Superior temporal gyrus (tissue), 1 donor: ENCODE measurements around the gene KANK2.
"Not testable (repeated sequence)": the region's sequence is repeated elsewhere in the genome, so short reads cannot be mapped to it uniquely, and the experiment has no call there.

ENCODE experiments used
- DNase-seq: peaks from one replicate; pipeline ENCODE4 v3.0.0-alpha.2; 2016; ENCODE audit errors: extremely low spot score

The KANK2 gene

DNA sequence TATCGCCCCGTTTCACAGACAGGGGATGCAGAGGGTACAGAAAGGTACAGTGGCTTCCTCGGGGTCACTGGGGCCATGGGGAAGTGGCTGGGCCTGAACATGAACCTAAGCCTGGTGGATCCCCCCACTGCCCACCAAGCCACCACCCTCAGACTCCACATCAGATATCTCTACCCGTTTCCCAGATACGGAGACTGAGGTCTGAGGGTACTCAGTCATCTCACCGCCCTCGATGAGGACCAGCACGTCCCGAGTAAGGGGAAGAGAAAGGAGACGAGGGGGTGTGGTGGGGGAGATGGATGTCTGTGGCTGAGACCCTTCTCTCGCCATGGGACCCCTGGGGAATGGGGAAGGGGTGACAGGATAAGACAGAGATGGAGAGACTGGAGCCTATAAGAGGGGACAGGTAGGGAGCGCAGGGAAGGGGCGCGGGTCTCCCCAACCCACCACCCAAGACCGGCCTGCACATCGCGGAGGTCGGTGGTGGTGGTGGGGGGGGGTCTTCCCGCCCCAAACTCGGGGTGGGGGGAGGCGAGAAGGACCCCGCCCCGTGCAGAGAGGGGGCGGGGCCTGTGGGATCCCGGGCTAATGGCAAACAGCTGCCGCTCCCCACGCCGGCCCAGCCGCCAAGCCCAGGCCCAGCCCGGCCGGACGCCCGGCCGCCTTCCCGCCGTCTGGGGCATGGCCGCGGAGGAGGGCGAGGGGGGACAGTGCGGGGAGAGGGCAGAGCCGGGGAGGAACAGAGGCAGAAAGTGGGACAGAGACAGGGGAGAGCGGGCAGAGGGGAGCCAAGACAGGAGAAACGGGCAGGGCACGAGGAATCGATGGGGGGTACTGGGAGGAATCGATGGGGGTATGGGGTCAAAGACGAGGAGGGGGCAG, 698 bp downstream of the KANK2 start:
- DNase-seq = no peak

DNA sequence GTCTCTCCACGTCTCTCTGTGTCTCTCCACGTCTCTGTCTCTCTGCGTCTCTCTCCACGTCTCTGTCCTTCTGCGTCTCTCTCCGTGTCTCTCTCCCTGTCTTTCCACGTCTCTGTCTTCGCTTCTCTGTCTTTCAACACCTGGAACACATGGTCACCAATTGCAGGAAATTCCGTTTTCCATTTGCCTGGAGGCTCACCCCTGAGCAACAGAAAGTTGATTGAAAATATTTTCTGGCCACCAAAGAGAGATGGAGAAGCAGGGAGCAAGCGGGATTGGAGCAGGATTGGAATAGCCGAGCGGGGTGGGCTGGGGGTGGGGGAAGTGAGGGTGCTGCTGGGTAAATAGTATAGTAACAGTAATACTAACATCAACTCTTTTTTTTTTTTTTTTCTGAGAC, 1.7 kb downstream of the KANK2 start:
- DNase-seq = no peak

DNA sequence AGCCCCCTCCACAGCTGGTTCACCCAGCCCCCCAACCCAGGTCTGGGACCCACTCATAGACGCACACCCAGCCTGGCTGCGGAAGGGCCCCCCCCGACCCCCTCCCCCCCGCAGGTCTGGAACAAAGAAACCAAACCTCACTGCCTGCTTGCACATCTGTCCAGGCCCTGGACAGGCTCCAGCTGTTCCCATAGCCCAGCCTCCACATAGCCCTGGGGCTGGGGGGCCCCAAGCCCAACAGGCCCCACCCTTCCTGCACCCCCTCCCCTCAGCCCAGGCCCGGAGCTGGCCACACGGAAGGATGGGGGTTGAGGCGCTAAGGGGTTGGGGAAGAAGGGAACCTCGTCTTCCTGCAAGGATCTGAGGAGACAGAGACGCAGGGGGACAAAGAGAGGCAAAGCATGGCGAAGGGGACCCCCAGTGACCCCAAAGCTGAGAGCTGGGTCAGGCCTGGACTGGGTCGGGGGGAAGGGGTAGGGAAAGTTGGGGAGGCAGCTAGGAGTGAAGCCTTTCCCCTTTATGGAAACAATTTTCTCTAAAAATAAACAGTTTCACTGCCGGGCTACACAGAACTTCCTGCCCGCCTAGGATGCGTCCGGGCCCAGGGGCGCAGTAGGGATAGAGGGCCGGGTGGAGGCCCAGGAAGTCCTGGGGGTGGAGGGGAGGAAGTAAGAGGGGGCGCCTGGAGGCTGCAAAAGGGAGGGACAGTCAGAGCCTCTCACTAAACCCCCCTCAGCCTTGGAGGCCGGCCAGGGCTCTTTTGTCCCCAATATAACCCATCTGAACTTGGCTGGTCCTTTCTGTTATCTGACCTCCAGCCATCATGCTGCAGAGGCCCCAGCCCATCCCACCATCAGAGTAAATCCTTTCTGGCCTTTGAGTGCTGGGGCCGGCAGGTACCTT, 2.4 kb downstream of the KANK2 start:
- no peak for DNase-seq

DNA sequence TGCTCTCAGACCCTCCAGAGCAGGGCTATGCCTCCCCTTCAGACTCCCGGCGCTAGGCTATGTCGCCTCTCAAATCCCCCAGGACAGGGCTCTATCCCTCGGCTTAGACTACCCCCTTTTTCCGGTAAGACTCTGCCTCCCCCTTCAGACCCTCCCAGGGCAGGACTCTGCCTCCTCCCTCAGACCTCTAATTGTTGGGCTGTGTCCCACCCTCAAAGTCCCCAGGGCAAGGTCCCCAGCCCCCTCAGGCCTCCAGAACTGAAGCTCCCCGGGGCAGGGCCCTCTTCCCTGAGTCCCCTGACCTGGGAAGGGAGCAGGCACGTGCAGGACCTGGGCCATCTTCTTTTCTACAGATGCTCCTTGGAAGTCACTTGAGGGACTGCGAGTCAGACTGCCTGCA, 3.2 kb downstream of the KANK2 start:
- no peak for DNase-seq

DNA sequence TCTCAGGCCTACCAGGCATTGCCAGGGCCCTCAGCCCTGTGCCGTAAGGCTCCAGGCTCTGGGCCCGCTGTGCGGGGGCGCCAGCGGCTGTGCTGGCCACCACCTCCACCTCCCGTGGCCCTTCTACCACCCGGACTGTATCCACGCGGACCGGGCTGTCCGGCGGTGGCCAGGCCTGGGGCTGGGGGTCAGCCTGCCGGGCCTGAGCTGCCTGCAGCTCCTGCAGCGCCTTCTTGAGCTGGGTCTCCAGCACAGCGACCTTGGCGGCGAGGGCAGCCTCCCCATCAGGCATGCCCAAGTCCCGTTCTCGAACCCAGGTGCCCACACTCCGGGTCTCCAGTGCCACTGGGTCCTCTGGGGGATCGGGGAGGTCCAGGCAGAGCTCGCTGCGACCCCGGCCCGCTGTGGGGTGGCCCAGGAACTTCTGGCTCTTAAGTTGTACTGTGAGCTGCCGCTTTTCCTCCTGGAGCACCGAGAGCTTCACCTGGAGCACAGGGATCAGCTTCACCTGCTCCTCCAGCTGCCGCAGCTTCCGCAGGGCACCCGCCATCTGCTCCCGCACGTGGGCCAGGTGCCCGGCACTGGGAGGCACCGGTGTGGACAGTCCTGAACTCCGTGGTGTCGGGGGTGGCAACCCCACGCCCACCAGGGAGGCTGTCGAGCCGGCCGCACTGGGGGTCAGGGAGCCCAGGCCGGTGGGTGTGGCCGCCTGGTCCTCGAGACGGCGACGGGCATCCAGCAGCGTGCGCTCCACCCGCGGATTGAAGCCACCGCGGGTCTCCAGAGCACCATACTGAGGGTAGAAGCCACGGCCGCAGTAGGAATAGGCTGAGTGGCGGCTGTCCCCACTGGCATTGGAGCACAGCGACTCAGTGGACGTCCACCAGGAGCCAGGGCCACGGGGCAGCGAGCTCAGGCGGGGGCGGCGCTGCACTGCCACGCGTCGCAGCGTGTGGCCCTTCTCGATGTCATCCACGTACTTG, 4.1 kb downstream of the KANK2 start:
- no peak for DNase-seq

DNA sequence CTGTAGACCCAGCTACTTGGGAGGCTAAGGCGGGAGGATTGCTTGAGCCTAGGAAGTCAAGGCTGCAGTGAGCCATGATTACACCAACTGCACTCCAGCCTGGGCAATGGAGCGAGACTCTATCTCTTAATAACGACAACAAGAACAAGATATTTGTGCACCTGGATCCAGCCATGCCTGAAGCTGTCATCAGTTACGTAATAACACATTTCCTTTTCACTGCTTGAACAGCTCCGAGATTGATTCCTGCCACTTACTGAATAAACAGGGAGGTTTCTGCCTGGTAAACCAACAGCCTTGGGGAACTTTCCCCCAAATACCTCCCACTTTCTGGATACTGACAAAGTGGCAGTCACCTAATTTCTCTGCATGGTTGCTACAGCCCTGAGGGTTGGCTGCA, 5.4 kb downstream of the KANK2 start:
- no peak for DNase-seq

DNA sequence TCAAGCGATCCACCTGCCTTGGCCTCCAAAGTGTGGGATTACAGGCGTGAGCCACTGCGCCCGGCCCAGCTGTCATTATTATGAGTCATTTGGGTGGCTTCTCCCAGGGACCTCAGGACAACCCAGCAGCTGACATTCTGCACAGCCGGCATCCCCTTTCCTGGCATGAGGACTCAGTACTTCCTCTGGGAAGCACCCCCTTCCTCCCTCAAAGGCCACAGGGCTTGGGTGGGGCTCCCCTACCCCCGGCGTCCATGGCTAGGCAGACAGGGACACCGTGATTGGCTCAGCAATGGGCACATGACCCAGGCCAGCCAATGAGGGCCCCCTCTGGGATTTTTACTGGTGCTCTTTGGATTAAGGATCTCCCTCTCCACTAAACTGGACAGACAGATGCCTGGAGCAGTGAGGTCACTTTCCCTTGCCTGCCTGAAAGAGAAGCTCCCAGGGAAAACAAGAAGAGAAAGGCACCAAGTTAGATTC, 6.0 kb downstream of the KANK2 start:
- no peak for DNase-seq

DNA sequence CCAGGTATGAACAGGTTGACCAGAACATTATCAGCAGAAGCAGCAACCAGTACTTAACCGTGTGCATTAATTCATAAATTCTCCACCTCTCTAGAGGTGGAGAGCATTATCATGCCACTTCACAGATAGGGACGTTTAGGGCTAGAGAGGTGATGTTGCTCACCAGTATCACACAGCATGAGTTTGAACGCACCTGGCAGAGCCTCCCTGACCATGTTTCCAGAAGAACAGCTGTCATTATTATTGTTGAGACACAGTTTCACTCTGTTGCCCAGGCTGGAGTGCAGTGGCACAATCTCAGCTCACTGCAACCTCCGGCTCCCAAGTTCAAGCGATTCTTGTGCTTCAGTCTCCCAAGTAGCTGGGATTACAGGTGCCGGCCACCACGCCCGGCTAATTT, 6.8 kb downstream of the KANK2 start:
- no peak for DNase-seq

DNA sequence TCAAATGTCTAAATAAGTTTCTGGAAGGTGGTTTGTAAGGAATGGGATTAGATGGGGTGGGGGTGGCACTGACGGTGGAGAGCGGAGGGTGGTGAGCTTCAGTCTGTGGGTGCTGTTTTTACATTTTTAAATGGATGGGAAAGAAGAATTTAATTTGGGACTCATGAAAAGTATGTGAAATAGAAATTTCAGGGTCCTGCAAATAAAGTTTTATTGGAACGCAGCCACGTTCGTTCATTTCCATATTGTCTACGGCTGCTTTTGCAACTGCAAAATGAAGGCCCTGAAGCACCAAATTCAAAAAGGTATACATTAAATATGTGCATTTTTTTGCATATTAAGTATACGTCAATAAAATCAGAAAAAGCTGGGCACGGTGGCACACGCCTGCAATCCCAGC, 9.9 kb downstream of the KANK2 start:
- DNase-seq = no peak

DNA sequence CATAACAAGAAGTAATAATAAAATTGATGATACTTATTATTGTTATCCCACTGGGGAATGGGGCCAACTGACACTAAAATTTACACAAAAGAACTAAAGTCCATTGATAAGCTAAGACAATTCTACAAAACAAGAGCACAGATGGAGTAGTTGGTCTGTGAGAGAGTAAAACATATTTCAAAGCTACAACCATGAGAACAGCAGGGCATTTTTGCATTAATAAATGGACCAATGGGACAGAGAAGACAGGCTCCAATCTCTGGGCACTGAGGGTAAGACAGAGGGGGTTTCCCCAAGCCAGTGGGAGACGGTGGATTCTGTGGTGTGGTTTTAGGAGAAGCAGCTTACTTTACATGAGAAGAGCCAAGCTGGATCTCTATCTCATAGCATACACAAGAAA, 14.4 kb downstream of the KANK2 start:
- DNase-seq = no peak

DNA sequence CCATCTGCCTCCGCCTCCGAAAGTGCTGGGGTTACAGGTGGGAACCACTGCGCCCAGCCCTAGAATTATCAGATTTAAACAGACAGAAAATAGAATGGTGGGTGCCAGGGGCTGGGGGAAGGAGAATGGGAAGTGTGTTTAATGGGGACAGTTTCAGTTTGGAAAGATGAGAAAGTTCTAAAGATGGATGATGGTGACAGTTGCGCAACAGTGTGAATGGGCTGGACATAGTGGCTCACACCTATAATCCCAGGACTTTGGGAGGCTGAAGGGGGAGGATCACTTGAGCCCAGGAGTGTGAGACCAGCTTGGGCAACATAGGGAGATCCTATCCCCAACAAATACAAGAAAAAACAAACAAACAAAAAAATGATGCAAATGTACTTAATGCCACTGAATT, 15.9 kb downstream of the KANK2 start:
- no peak for DNase-seq

DNA sequence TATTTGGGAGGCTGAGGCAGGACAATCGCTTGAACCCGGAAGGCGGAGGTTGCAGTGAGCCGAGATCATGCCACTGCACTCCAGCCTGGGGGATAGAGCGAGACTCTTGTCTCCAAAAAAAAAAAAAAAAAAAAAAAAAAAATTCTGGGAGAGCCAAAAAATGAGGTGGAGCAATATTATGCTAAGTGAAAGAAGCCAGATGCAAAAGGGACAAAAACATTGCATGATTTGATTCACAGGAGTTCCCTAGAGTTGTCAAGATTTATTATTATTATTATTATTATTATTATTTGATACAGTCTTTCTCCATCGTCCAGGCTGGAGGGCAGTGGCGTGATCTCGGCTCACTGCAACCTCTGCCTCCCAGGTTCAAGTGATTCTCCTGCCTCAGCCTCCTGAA, 16.4 kb downstream of the KANK2 start:
- not testable (repeated sequence) for DNase-seq

DNA sequence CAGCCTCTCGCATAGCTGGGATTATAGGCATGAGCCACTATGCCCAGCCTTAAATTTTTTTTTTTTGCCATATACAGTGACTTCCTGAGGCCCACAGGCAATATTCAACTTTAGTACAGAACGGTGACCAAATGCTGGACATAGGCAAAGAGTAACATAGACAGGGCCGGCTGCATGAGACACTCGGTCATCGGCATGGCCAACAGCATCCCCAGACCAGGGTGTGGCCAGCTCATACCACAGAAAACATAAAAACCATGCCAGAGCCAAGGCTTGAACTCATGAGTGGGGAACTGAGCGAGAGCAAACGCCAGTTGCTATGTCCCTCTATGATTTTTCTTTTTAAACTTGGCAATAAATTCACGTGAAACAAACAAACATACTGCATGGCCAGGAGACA, 17.0 kb downstream of the KANK2 start:
- DNase-seq = no peak

DNA sequence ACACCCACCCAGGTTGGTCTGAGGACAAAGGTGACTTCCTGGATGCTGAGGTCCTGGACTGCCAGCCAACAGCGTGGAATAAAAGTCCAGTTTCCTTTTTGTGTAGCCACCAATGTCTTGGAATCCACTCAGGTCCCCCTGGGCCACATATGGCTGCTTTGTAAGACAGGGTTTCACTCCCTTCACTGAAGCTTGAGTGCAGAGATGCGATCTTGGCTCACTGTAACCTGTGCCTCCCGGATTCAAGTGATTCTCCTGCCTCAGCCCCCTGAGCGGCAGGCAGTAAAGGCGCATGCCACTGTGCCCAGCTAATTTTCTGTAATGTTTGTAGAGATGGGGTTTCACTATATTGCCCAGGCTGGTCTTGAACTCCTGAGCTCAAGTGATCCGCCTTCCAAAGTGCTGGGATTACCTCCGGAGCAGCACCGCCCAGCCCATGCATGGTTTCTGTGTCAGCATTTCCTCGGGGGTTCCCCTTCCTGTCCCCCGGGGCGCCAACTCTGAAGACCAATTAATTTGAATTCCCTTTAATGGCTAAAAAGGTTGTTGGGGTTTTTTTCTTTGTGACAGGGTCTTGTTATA, 17.5 kb downstream of the KANK2 start:
- DNase-seq = no peak

DNA sequence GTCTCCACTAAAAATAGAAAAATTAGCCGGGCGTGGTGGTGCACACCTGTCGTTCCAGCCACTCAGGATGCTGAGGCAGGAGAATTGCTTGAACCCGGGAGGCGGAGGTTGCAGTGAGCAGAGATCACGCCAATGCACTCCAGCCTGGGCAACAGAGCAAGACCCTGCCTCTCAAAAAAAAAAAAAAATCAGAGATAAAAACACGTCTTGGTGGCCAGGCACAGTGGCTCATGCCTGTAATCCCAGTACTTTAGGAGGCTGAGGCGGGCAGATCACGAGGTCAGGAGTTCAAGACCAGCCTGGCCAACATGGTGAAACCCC, 18.2 kb downstream of the KANK2 start:
- not testable (repeated sequence) for DNase-seq

DNA sequence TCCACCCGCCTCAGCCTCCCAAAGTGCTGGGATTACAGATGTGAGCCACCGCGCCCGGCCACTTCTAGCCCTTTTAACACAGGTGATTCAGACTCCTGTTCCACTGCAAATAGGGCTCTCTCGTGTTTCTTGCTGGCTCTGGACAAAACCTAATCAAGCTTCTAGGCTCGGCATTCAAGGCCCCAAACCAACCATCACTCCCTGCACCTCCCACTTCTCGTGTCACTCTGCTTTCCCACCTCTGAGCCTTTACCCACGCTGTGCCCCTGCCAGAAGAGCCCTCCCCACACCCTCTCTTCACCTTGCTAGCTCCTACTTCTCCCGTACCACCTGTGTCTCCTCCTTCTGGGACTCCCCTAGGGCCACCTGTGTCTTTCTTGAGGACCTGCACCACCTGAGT, 19.8 kb downstream of the KANK2 start:
- DNase-seq = no peak

DNA sequence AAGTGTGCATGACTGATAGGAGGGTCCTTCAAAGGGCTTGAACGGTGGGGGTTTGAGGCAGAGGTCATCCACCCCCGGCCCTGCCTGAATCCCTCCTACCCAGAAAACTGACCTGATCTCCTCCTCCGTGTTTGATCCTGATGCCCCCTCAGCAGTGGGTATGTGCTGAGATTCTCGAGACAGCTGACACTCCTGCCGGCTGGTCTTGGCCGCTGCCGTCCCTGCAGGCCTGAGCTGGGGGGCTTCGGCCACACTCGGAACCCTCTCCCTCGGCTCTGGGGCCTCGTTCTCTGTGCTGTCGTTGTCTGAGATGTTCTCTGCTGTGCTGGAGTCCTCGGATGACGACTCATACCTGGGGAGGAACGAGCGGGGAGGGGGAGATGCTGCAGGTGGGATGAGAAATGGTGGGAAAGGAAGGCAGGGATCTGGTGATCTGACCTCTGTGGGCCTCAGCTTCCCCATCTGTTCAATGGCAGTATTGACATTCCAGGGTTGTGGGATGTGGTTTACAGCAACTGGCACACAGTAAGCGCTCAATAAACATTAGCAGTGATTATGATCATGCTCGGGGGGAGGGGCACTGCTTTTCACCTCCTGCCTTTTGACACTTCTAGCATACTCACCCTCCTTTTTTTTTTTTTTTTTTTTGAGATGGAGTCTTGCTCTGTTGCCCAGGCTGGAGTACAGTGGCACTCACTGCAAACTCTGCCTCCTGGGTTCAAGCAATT, 20.7 kb downstream of the KANK2 start:
- DNase-seq = no peak

DNA sequence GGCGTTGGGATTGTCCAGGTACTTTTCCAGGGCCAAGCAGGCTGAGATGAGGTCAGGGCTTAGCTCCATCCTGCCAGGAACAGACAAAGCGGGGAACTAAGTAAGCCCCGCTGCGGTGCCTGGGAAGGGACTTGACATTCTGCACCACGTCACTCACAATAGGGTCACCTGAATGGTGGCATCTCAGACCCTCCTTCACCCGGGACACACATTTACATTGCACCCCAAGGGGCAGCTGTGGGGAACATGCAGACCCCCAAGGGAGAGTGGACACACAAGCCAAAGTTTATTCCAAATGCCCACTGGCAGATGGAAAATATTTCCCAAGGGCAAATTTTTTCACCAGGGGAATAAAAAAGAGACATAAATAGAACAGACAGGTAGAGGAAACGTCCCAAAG, 21.4 kb downstream of the KANK2 start:
- DNase-seq = no peak

DNA sequence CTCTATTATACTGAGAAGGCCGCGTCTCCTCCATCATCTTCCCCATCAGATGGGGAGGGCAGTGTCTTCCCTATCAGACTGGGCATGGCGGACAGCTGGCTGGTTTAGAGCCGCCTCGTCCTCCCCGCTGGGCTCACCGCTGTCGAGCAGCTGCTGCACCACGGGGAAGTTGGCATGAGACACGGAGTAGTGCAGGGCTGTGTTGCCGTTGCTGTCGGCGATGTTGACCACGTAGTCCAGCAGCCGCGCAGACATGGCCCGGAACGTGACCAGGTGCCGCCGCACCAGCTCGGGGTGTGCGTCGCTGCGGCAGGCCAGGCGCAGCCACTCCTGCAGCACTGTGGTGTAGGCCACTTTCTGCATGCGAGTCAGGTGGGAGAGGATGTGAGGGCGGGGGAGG, 23.0 kb downstream of the KANK2 start:
- no peak for DNase-seq

DNA sequence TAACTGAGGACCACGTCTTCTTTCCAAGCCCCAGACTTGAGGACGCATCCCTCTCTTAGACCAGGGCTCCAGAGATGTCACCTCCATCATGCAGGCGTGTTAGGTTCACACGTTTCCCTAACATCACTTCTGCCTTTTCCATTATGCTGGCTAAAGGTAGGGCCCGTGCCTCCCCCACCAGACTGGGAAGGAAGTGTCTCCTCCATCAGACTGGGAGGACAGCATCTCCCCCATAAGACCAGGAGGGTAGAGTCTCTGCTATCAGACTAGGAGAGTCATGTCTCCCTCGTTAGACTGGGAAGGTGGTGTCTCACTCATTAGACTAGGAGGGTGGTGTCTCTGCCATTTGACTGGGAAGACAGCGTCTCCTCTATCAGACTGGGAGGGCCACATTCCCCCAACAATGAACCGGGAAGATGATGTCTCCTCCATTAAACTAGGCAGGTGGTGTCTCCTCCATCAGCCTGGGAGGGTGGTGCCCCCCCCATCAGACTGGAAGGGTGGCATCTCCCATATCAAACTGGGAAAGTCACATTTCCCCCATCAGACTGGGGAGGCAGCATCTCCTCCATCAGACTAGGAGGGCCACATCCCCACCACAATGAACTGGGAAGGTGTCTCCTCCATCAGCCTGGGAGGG, 23.7 kb downstream of the KANK2 start:
- no peak for DNase-seq
